Fibroblast of pulmonary artery (primary cell): ENCODE results near the gene MICAL2.

Experiments used
- DNase-seq: peaks from one replicate; pipeline ENCODE4 v3.0.0-alpha.2; 2010; ENCODE audit warnings: low read depth
- H3K4me3 ChIP-seq: replicated peaks from 2 replicates; pipeline ENCODE4 v1.5.1; 2011; ENCODE audit warnings: low read depth, mild to moderate bottlenecking, control low read depth, low read length, moderate library complexity
- TF ChIP-seq, protein P1 (sequence below): IDR thresholded peaks from 2 replicates; pipeline ENCODE4 v1.5.1; 2011; ENCODE audit warnings: mild to moderate bottlenecking, control low read depth, low read length, inconsistent platforms; ENCODE audit errors: missing control alignments

MICAL2 gene

DNA sequence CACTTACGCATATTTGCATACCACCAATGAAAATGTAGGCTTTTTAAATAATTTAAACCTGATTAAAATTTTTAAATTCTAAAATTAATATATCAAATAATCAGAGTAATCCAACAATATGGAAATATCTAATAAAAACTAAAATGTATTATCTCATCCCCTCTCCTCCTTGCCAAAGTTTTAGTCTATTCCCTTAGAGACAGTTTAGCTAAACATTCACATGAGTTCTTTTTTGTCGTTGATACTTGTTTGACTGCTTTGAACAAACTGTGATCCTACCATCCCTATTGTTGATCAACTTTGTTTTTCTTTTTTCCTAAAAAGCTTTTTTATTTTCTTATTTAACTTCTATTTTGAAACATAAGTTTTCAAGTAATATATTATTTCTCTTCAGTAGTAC, 185.6 kb downstream of the MICAL2 start:
- TF ChIP-seq, protein P1, sequence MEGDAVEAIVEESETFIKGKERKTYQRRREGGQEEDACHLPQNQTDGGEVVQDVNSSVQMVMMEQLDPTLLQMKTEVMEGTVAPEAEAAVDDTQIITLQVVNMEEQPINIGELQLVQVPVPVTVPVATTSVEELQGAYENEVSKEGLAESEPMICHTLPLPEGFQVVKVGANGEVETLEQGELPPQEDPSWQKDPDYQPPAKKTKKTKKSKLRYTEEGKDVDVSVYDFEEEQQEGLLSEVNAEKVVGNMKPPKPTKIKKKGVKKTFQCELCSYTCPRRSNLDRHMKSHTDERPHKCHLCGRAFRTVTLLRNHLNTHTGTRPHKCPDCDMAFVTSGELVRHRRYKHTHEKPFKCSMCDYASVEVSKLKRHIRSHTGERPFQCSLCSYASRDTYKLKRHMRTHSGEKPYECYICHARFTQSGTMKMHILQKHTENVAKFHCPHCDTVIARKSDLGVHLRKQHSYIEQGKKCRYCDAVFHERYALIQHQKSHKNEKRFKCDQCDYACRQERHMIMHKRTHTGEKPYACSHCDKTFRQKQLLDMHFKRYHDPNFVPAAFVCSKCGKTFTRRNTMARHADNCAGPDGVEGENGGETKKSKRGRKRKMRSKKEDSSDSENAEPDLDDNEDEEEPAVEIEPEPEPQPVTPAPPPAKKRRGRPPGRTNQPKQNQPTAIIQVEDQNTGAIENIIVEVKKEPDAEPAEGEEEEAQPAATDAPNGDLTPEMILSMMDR, result no peak
- DNase-seq, result no peak
- no peak overlapping the region for H3K4me3 ChIP-seq

DNA sequence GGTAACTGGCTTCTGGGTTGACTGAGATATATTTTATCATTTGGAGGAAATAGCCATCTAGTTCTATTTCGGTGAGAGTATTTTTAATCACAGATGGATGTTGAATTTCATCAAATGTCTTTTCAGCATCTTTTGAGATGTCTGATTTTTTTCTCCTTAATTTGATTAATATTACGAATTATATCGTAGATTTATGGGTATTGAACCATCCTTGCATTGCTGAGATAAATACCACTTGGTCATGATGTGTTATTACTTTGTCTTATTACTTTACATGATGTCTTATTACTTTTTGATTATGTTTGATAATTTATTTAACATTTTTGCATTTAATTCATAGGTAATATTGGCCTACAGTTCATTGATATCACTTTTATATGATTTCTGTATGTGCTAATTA, 188.2 kb downstream of the MICAL2 start:
- TF ChIP-seq, protein P1, result no peak

DNA sequence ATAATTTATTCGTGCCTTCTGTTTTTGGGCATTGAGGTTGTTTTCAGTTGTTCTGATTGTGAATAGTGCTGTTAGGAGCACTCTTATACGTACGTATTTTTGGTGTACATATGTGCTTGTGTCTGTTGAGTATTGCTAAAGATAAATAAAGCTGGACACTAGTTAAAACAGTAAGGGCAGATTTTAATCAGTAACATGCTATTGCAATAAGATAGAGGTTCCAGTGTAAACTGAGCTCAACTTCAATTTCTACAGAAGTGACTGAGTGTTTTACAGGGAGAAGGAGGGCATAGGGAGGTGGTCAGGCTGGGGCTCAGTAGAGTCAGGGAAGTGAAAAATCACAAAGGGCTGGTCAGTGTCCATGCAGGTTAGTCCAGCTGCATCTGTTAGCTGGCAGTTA, 191.0 kb downstream of the MICAL2 start:
- TF ChIP-seq, protein P1, result no peak
- no peak for DNase-seq
- no peak overlapping the region for H3K4me3 ChIP-seq

More for the DNA sequence above, 188.2 kb downstream of the MICAL2 start:
- no peak overlapping the region for H3K4me3 ChIP-seq
- DNase-seq, result no peak

DNA sequence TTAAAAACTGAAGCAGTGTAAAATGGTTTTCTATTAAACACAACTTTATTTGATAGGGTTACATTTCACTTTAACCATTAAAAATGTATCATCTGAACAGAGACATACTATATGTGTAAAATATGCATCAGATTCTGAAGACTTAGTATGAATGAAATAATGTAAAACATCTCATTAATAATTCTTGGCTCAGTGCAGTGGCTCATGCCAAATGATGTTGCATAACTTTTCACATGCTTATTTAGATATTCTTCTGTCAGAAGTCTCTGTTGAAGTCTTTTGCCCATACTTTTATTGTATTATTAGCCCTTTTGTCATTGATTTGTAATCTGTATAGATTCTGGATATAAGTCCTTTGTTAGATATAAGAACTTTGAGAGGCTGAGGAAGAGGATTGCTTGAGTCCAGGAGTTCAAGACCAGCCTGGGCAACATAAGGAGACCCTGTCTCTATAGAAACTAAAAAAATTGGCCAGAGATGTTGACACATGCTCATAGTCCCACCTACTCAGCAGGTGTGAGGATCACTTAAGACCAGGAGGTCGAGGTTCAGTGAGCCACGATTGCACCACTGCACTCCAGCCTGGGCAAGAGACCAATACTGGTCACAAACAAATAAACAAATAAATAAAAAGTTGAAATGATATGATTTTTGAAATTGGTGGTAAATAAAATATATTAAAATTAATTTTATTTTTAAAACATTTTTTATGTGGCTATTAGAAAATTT, 193.2 kb downstream of the MICAL2 start:
- DNase-seq, result peak; percentile 60
- no peak overlapping the region for H3K4me3 ChIP-seq
- TF ChIP-seq, protein P1, result no peak

DNA sequence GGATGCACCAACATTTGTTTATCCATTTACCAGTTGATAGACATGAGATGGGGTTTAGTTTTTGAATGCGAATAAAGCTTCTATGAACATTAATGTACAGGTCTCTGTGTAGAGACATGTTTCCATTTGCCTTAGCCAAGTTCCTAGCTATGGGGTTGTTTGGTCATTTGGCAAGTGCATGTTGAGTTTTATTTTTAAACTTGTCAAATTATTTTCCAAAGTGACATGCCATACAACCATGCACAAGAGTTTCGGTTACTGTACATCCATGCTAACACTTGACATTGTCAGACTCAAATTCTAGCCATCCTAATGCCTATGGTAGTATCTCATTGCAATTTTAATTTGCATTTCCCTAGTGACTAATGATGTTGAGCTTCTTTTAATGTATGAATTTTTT, 196.4 kb downstream of the MICAL2 start:
- H3K4me3 ChIP-seq, result no peak overlapping the region
- no peak for DNase-seq
- TF ChIP-seq, protein P1, result no peak

DNA sequence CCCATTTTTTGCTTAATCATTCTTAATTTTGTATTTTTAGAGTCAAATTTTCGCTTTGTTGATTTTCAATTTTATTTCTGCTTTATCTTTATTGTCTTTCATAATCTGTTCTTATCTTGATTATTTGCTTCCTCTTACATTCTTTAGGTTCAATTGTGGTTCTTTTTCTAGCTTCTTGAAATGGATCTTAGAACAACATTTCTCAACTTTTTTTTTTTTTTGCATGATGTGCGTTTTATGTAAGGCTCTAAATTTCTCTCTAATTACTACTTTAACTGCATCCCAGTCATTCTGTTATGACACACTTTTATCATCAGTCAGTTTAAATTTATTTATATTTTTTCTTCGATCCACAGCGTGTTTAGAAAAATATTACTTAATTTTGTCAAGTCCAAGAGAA, 201.7 kb downstream of the MICAL2 start:
- DNase-seq, result no peak
- TF ChIP-seq, protein P1, result no peak
- no peak overlapping the region for H3K4me3 ChIP-seq
